PFSK-1 (cell line): Measurements from ENCODE around the gene STX2.

ENCODE experiments used
- FOXP2 ChIP-seq: optimal IDR thresholded peaks from 2 replicates; pipeline ENCODE3; 2011; ENCODE audit warnings: borderline replicate concordance, control low read depth, inconsistent platforms; ENCODE audit not compliant: insufficient read depth; ENCODE audit errors: extremely low read length, extremely low read depth
- POLR2AphosphoS5 ChIP-seq: IDR thresholded peaks from 2 replicates; pipeline ENCODE4 v1.6.1; 2012; ENCODE audit warnings: low read depth, mild to moderate bottlenecking, control low read depth, low read length, moderate library complexity
- REST ChIP-seq, 2 experiments: IDR thresholded peaks; 2 replicates each; pipeline versions ENCODE4 v1.6.1 to v1.8.0; 2011 to 2012; ENCODE audit warnings: low read depth in 2 of 2, low read length in 2 of 2, control low read depth in 1 of 2, inconsistent platforms in 1 of 2, mild to moderate bottlenecking in 1 of 2, moderate library complexity in 1 of 2; ENCODE audit not compliant: insufficient read depth in 1 of 2
- SIN3A ChIP-seq: IDR thresholded peaks from 2 replicates; pipeline ENCODE4 v1.6.1; 2012; ENCODE audit warnings: mild to moderate bottlenecking, low read length, moderate library complexity, borderline replicate concordance; ENCODE audit not compliant: insufficient read depth
- TAF1 ChIP-seq: IDR thresholded peaks from 2 replicates; pipeline ENCODE4 v1.6.1; 2012; ENCODE audit warnings: low read length, control low read depth, borderline replicate concordance; ENCODE audit not compliant: insufficient read depth

Gene STX2

DNA sequence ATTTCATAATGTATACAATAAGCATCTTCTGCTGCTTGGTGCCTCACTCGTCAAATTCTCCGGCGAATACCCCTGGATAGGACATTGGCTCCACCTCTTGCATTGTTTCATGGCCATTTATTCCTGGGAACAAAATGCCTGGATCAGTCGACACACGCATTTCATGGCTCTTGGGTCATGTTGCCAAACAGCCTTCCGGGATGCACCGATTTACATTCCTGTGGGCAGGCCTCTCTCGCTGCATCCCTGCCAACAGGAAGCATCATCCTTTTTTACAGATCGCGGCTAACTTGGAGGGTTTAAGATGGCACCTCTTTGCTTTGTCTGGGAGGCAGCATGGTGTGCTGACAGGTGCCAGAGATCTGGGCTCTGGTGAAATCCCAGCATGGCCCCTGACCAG lies 90.3 kb downstream of the STX2 start:
- TF ChIP-seq SIN3A = no peak
- no peak for TF ChIP-seq TAF1
- TF ChIP-seq POLR2AphosphoS5 = no peak
- no peak for TF ChIP-seq FOXP2
- no peak for TF ChIP-seq REST (IDR thresholded peaks at IDR 0.05; ENCODE audit: insufficient read depth in 1 of 2, low read depth in 2 of 2, low read length in 2 of 2)

GRCh38 chr12:130747867-130748740 lies 90.9 kb downstream of the STX2 start:
- TF ChIP-seq FOXP2 = no peak
- TF ChIP-seq TAF1 = no peak
- no peak for TF ChIP-seq SIN3A
- no peak for TF ChIP-seq POLR2AphosphoS5
- no peak for TF ChIP-seq REST (IDR thresholded peaks at IDR 0.05; ENCODE audit: insufficient read depth in 1 of 2, low read depth in 2 of 2, low read length in 2 of 2)

GRCh38 chr12:130746546-130746945 lies 92.5 kb downstream of the STX2 start:
- TF ChIP-seq TAF1 (no peak), SIN3A (no peak), POLR2AphosphoS5 (no peak), FOXP2 (no peak), REST (IDR thresholded peaks at IDR 0.05; ENCODE audit: insufficient read depth in 1 of 2, low read depth in 2 of 2, low read length in 2 of 2) (no peak)

GRCh38 chr12:130745921-130746320 lies 93.1 kb downstream of the STX2 start:
- TF ChIP-seq POLR2AphosphoS5 (no peak), FOXP2 (no peak), SIN3A (no peak), TAF1 (no peak), REST (IDR thresholded peaks at IDR 0.05; ENCODE audit: insufficient read depth in 1 of 2, low read depth in 2 of 2, low read length in 2 of 2) (no peak)
